ENCODE measurements around the gene GAN. TPM values are rescaled to one million over a fixed set of nuclear protein-coding genes. Genes with fewer than 3 reads are reported as not detected.
A peak's percentile ranks its signal among the peaks of the same experiment; 100 is the strongest.

The GAN gene
- total RNA-seq, 1 experiment from 2014 or later: 25.4 TPM

DNA sequence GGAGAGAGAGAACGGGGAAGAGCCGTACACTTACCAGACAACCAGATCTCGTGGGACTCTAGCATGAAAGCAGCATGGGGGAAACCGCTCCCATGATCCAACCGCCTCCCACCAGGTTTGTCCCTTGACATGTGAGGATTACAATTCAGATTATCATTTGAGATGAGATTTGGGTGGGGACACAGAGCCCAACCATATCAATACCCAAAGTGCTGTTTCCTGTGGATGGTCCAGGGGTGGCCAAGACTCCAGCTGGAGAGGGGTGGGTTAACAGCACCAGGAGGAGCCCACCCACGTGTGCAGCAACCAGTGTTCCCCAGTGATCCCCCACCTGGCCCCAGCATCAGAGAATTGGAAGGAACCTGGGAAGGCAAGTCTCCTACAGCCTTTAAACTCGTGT lies 79.7 kb downstream of the GAN start (continued):
- TF ChIP-seq, protein P1, sequence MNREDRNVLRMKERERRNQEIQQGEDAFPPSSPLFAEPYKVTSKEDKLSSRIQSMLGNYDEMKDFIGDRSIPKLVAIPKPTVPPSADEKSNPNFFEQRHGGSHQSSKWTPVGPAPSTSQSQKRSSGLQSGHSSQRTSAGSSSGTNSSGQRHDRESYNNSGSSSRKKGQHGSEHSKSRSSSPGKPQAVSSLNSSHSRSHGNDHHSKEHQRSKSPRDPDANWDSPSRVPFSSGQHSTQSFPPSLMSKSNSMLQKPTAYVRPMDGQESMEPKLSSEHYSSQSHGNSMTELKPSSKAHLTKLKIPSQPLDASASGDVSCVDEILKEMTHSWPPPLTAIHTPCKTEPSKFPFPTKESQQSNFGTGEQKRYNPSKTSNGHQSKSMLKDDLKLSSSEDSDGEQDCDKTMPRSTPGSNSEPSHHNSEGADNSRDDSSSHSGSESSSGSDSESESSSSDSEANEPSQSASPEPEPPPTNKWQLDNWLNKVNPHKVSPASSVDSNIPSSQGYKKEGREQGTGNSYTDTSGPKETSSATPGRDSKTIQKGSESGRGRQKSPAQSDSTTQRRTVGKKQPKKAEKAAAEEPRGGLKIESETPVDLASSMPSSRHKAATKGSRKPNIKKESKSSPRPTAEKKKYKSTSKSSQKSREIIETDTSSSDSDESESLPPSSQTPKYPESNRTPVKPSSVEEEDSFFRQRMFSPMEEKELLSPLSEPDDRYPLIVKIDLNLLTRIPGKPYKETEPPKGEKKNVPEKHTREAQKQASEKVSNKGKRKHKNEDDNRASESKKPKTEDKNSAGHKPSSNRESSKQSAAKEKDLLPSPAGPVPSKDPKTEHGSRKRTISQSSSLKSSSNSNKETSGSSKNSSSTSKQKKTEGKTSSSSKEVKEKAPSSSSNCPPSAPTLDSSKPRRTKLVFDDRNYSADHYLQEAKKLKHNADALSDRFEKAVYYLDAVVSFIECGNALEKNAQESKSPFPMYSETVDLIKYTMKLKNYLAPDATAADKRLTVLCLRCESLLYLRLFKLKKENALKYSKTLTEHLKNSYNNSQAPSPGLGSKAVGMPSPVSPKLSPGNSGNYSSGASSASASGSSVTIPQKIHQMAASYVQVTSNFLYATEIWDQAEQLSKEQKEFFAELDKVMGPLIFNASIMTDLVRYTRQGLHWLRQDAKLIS (CRISPR knock-in tag; IDR thresholded peaks at IDR 0.05; ENCODE audit: borderline replicate concordance): no peak
- TF ChIP-seq NFYB (CRISPR knock-in tag; conservative IDR thresholded peaks at IDR 0.05; ENCODE audit: low read depth) (no peak), ELF4 (CRISPR knock-in tag; IDR thresholded peaks at IDR 0.05; ENCODE audit: low read depth) (no peak), JUN (CRISPR knock-in tag; IDR thresholded peaks at IDR 0.05) (no peak), MXD4 (CRISPR knock-in tag; IDR thresholded peaks at IDR 0.05; ENCODE audit: borderline replicate concordance) (no peak), GTF2I (CRISPR knock-in tag; conservative IDR thresholded peaks at IDR 0.05) (no peak), FOXP1 (CRISPR knock-in tag; IDR thresholded peaks at IDR 0.05; ENCODE audit: borderline replicate concordance) (no peak), ZBTB21 (CRISPR knock-in tag; IDR thresholded peaks at IDR 0.05; ENCODE audit: borderline replicate concordance) (no peak), ESRRA (CRISPR knock-in tag; IDR thresholded peaks at IDR 0.05; ENCODE audit: borderline replicate concordance) (no peak)
- TF ChIP-seq, protein P2, sequence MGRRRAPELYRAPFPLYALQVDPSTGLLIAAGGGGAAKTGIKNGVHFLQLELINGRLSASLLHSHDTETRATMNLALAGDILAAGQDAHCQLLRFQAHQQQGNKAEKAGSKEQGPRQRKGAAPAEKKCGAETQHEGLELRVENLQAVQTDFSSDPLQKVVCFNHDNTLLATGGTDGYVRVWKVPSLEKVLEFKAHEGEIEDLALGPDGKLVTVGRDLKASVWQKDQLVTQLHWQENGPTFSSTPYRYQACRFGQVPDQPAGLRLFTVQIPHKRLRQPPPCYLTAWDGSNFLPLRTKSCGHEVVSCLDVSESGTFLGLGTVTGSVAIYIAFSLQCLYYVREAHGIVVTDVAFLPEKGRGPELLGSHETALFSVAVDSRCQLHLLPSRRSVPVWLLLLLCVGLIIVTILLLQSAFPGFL (CRISPR knock-in tag; IDR thresholded peaks at IDR 0.05; ENCODE audit: borderline replicate concordance): no peak
- TF ChIP-seq, protein P3, sequence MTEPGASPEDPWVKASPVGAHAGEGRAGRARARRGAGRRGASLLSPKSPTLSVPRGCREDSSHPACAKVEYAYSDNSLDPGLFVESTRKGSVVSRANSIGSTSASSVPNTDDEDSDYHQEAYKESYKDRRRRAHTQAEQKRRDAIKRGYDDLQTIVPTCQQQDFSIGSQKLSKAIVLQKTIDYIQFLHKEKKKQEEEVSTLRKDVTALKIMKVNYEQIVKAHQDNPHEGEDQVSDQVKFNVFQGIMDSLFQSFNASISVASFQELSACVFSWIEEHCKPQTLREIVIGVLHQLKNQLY (CRISPR knock-in tag; IDR thresholded peaks at IDR 0.05): no peak
- TF ChIP-seq, protein P4, sequence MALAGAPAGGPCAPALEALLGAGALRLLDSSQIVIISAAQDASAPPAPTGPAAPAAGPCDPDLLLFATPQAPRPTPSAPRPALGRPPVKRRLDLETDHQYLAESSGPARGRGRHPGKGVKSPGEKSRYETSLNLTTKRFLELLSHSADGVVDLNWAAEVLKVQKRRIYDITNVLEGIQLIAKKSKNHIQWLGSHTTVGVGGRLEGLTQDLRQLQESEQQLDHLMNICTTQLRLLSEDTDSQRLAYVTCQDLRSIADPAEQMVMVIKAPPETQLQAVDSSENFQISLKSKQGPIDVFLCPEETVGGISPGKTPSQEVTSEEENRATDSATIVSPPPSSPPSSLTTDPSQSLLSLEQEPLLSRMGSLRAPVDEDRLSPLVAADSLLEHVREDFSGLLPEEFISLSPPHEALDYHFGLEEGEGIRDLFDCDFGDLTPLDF (CRISPR knock-in tag; IDR thresholded peaks at IDR 0.05): no peak

DNA sequence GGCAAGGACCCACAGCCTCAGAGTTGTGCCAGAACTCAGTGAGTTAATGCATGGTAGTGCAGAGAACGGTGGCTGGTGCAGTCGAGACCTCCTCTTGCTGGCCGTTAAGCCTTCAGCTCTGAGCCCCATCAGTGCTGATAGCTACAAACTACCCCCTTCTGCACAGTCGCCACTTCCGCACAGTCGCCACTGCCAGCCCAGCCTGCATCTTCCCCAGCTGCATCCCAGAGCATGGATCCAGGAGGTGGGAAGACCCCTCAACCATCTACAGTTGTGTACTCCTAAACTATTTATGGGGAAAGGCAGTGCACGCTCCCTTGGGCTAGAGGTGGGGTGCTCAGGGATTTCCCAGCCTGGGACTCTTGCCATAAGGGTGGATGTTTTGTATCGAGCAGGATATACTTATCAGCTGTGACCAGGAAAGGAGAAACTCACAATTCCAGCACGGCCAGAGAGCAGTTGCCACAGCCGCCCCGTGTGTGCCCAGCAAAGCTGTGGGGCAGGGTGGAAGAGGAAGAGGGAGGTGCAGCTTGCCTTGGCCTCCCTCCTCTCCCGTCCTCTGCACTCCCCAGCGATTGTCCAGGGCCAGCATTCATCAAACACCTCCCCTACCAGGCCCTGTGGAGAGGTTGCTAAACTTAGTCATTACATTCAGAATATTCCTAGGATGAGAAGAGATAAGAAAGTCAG lies 80.3 kb downstream of the GAN start:
- DNase-seq (ENCODE audit: low spot score): no peak
- no peak for ATAC-seq
- H3K9me3 Mint-ChIP-seq: peaks cover 13% of the 10 kb centered on the region
- H3K4me3 Mint-ChIP-seq: no peak overlapping the region
- TF ChIP-seq GRHL2 (CRISPR knock-in tag; IDR thresholded peaks at IDR 0.05; ENCODE audit: insufficient replicate concordance, severe bottlenecking) (no peak), ZNF396 (CRISPR knock-in tag; IDR thresholded peaks at IDR 0.05; ENCODE audit: borderline replicate concordance) (no peak), ZBTB21 (CRISPR knock-in tag; IDR thresholded peaks at IDR 0.05; ENCODE audit: borderline replicate concordance) (no peak), RORB (CRISPR knock-in tag; IDR thresholded peaks at IDR 0.05) (no peak), RELA (CRISPR knock-in tag; IDR thresholded peaks at IDR 0.05; ENCODE audit: borderline replicate concordance) (no peak)
- TF ChIP-seq, protein P5, sequence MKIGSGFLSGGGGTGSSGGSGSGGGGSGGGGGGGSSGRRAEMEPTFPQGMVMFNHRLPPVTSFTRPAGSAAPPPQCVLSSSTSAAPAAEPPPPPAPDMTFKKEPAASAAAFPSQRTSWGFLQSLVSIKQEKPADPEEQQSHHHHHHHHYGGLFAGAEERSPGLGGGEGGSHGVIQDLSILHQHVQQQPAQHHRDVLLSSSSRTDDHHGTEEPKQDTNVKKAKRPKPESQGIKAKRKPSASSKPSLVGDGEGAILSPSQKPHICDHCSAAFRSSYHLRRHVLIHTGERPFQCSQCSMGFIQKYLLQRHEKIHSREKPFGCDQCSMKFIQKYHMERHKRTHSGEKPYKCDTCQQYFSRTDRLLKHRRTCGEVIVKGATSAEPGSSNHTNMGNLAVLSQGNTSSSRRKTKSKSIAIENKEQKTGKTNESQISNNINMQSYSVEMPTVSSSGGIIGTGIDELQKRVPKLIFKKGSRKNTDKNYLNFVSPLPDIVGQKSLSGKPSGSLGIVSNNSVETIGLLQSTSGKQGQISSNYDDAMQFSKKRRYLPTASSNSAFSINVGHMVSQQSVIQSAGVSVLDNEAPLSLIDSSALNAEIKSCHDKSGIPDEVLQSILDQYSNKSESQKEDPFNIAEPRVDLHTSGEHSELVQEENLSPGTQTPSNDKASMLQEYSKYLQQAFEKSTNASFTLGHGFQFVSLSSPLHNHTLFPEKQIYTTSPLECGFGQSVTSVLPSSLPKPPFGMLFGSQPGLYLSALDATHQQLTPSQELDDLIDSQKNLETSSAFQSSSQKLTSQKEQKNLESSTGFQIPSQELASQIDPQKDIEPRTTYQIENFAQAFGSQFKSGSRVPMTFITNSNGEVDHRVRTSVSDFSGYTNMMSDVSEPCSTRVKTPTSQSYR (CRISPR knock-in tag; IDR thresholded peaks at IDR 0.05): no peak
- TF ChIP-seq, protein P6, sequence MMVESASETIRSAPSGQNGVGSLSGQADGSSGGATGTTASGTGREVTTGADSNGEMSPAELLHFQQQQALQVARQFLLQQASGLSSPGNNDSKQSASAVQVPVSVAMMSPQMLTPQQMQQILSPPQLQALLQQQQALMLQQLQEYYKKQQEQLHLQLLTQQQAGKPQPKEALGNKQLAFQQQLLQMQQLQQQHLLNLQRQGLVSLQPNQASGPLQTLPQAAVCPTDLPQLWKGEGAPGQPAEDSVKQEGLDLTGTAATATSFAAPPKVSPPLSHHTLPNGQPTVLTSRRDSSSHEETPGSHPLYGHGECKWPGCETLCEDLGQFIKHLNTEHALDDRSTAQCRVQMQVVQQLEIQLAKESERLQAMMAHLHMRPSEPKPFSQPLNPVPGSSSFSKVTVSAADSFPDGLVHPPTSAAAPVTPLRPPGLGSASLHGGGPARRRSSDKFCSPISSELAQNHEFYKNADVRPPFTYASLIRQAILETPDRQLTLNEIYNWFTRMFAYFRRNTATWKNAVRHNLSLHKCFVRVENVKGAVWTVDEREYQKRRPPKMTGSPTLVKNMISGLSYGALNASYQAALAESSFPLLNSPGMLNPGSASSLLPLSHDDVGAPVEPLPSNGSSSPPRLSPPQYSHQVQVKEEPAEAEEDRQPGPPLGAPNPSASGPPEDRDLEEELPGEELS (CRISPR knock-in tag; IDR thresholded peaks at IDR 0.05): no peak
- TF ChIP-seq, protein P7, sequence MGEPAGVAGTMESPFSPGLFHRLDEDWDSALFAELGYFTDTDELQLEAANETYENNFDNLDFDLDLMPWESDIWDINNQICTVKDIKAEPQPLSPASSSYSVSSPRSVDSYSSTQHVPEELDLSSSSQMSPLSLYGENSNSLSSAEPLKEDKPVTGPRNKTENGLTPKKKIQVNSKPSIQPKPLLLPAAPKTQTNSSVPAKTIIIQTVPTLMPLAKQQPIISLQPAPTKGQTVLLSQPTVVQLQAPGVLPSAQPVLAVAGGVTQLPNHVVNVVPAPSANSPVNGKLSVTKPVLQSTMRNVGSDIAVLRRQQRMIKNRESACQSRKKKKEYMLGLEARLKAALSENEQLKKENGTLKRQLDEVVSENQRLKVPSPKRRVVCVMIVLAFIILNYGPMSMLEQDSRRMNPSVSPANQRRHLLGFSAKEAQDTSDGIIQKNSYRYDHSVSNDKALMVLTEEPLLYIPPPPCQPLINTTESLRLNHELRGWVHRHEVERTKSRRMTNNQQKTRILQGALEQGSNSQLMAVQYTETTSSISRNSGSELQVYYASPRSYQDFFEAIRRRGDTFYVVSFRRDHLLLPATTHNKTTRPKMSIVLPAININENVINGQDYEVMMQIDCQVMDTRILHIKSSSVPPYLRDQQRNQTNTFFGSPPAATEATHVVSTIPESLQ (CRISPR knock-in tag; IDR thresholded peaks at IDR 0.05): no peak
- H3K27me3 Mint-ChIP-seq (ENCODE audit: low read depth): no peaks in the 10 kb centered on the region; the same call in 1 of the 2 replicates
- CTCF ChIA-PET: interaction anchor here (0.6 to 1.3 kb wide), 4 partner anchors 9 to 302 kb away, joined by 3 to 4 read pairs (median 3); no protein-coding TSS in a partner anchor
- H3K36me3 Mint-ChIP-seq: peaks cover 12% of the 10 kb centered on the region
- H3K27ac Mint-ChIP-seq: peak overlapping the region; percentile 37; the same call in 1 of the 2 replicates
- no peaks in the 10 kb centered on the region for H3K4me1 Mint-ChIP-seq
- POLR2A ChIA-PET: no interaction called here
